ENCODE measurements around the gene CDPF1. TPM values are rescaled to one million over a fixed set of nuclear protein-coding genes. Genes with fewer than 3 reads are reported as not detected.

CDPF1 gene
- total RNA-seq, 1 experiment from 2014 or later = 8.1 TPM

DNA sequence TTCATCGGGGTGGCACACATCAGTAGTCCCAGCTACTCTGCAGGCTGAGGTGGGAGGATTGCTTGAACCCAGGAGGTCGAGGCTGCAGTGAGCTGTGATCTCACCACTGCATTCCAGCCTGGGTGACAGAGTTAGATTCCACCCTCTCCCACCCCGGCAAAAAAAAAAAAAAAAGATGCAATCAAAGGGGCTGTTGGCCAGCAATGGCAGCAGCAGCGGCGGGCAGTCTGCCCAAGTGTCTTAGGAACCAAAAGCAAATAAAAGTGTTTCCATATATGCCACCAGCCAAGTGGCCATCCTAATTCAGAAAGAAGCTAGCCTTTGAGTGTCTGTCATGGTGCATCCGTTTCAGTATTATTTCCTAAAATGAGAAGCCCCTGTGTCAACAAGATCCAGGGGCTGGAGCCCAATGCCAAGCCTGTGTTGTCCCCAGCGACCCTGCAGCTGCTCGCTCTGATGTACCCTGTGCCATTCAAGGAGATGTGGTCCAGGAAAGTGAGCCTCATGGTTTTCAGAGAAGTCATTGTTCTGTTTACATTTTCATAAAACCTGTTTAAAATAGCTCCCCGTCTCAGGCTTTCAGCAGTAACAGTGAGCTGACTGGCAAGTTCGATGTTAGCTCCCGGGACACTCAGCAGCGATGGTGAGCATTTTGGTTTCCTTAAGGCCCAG, 12.5 kb downstream of the CDPF1 start:
- peaks cover 2 to 8% (median 5%) of the 10 kb centered on the region in 3 experiments; a peak in 3 of 7 replicates for H3K36me3 Mint-ChIP-seq (ENCODE audit: insufficient read depth in 1 of 3, low read depth in 3 of 3)

More for the DNA sequence above, 12.5 kb downstream of the CDPF1 start:
- H3K23ac ChIP-seq (ENCODE audit: insufficient read length, low read depth, low read length) = no peak overlapping the region
- no peak overlapping the region for H3K4me2 ChIP-seq (ENCODE audit: insufficient read depth, insufficient read length, low read length)
- no peak overlapping the region for H2BK5ac ChIP-seq (ENCODE audit: insufficient read length, low read length)
- H3T11ph ChIP-seq (ENCODE audit: low read length) = no peak overlapping the region
- H3K79me1 ChIP-seq (ENCODE audit: insufficient read depth, low read depth, low read length, poor library complexity, severe bottlenecking) = no peaks in the 10 kb centered on the region
- H2BK12ac ChIP-seq (ENCODE audit: insufficient read length, low read depth, low read length) = no peak overlapping the region
- no peak overlapping the region for H3K56ac ChIP-seq (ENCODE audit: insufficient read length, low read depth, low read length)
- Mint-ChIP-seq H3K9me3 (peaks cover 0 to 2% of the 10 kb centered on the region in 2 experiments; a peak in 2 of 5 replicates), H3K4me1 (no peaks in the 10 kb centered on the region), H3K27ac (no peak overlapping the region), H3K4me3 (no peak overlapping the region), H3K27me3 (ENCODE audit: low read depth) (peaks cover 4% of the 10 kb centered on the region)
- no peaks in the 10 kb centered on the region for H3K27me3 ChIP-seq (ENCODE audit: insufficient read depth, low read length)
- no peak overlapping the region for H3K4ac ChIP-seq (ENCODE audit: low read depth, low read length)
- DNase-seq = no peak
- H2AK5ac ChIP-seq (ENCODE audit: insufficient read length, low read length) = no peak overlapping the region
- no peaks in the 10 kb centered on the region for H3K23me2 ChIP-seq (ENCODE audit: insufficient read length, low read depth, low read length, poor library complexity, severe bottlenecking)
- WGBS (ENCODE audit: extremely low coverage, insufficient read length, low lambda C conversion rate) = no CpG with 5 or more reads among the region's 12 CpGs
- H4K5ac ChIP-seq (ENCODE audit: insufficient read length, low read depth, low read length) = no peak overlapping the region
- H3K79me2 ChIP-seq (ENCODE audit: insufficient read depth, low read length) = no peaks in the 10 kb centered on the region
- H3K18ac ChIP-seq (ENCODE audit: insufficient read length, low read depth, low read length) = no peak overlapping the region
- no peak overlapping the region for H3K14ac ChIP-seq (ENCODE audit: insufficient read depth, low read length)
- TF ChIP-seq, protein P1, sequence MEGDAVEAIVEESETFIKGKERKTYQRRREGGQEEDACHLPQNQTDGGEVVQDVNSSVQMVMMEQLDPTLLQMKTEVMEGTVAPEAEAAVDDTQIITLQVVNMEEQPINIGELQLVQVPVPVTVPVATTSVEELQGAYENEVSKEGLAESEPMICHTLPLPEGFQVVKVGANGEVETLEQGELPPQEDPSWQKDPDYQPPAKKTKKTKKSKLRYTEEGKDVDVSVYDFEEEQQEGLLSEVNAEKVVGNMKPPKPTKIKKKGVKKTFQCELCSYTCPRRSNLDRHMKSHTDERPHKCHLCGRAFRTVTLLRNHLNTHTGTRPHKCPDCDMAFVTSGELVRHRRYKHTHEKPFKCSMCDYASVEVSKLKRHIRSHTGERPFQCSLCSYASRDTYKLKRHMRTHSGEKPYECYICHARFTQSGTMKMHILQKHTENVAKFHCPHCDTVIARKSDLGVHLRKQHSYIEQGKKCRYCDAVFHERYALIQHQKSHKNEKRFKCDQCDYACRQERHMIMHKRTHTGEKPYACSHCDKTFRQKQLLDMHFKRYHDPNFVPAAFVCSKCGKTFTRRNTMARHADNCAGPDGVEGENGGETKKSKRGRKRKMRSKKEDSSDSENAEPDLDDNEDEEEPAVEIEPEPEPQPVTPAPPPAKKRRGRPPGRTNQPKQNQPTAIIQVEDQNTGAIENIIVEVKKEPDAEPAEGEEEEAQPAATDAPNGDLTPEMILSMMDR (conservative IDR thresholded peaks at IDR 0.05) = no peak
- H3K9ac ChIP-seq (ENCODE audit: extremely low read depth, insufficient read length, low read length) = no peak overlapping the region
- H4K91ac ChIP-seq (ENCODE audit: insufficient read length, low read depth, low read length) = no peak overlapping the region
- no peaks in the 10 kb centered on the region for H3K4me1 ChIP-seq (ENCODE audit: insufficient read depth, low read length)
- no peaks in the 10 kb centered on the region for H3K9me3 ChIP-seq (ENCODE audit: control insufficient read depth, low read depth, low read length)
- no peaks in the 10 kb centered on the region for H4K20me1 ChIP-seq (ENCODE audit: control insufficient read depth, insufficient read depth, insufficient read length)
- H2AFZ ChIP-seq (ENCODE audit: low read length) = no peak overlapping the region
- no peak overlapping the region for H2BK20ac ChIP-seq (ENCODE audit: low read depth, low read length, poor library complexity, severe bottlenecking)
- no peak overlapping the region for H4K8ac ChIP-seq (replicated peaks; ENCODE audit: insufficient read length, low read depth, low read length)
- no peak overlapping the region for H3K27ac ChIP-seq (ENCODE audit: insufficient read length, low read depth, low read length)
- no peak overlapping the region for H2BK120ac ChIP-seq (ENCODE audit: low read depth, low read length, poor library complexity, severe bottlenecking)
- H2BK15ac ChIP-seq (ENCODE audit: low read depth, low read length) = no peak overlapping the region
